Endothelial cell of umbilical vein (primary cell): ENCODE results near the gene FAM193A.

ENCODE experiments used
- CTCF ChIP-seq, 2 donors: IDR thresholded peaks; 1 replicate in 1 of 2; 2 replicates in 1 of 2; pipeline ENCODE4 v1.5.1; 2011; ENCODE audit warnings: low read length in 2 of 2, mild to moderate bottlenecking in 2 of 2, moderate library complexity in 2 of 2, control low read depth in 1 of 2, inconsistent platforms in 1 of 2, low read depth in 1 of 2; ENCODE audit not compliant: insufficient read depth in 1 of 2; ENCODE audit errors: extremely low read depth in 1 of 2
- EZH2 ChIP-seq: IDR thresholded peaks from 2 replicates; pipeline ENCODE4 v1.6.1; 2012; ENCODE audit warnings: borderline replicate concordance, low read depth, mild to moderate bottlenecking, moderate library complexity, low read length, inconsistent platforms; ENCODE audit not compliant: severe bottlenecking
- POLR2A ChIP-seq: IDR thresholded peaks from 2 replicates; pipeline ENCODE4 v1.6.1; 2012; ENCODE audit warnings: low read depth, mild to moderate bottlenecking, control low read depth, low read length

GRCh38 chr4:2689114-2689513, 152.7 kb downstream of the FAM193A start:
- TF ChIP-seq CTCF (IDR thresholded peaks at IDR 0.05; ENCODE audit: extremely low read depth in 1 of 2, insufficient read depth in 1 of 2, low read depth in 1 of 2, low read length in 2 of 2) (no peak), EZH2 (no peak), POLR2A (no peak)
